Measurements from ENCODE around the gene CTAG2.

- TF ChIP-seq CTCF (IDR thresholded peaks at IDR 0.05), result no peak
- no peak for TF ChIP-seq POLR2A (IDR thresholded peaks at IDR 0.05)
- TF ChIP-seq POLR2AphosphoS5 (IDR thresholded peaks at IDR 0.05), result no peak
Observed at GRCh38 chrX:154696676-154697045, 43.3 kb upstream of the CTAG2 start.
